ENCODE measurements around the gene TMEM52.
A peak's percentile ranks its signal among the peaks of the same experiment; 100 is the strongest.

The TMEM52 gene

DNA sequence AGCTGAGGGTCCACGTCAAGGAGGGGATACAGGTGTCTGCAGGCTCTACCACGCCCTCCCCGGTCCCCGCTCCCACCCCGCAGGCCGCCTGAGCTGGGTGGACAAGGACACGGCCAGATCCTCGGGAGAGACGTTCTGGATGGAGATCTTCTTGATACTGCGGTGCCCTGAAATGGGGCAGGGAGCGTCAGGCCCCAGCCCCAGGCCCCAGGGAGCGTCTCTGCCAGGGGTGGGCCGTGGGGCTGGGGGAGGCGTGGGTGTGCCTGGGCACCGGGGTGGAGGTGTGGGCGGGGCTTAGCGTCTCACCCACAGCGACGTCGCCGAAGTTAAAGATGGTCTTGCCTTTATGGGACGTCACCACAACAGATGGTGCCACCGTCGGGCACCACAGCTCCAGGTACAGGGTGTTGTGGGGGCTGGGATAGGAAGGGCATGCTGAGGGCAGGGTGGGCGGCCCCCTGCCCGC, 7.3 kb upstream of the TMEM52 start:
- no peak for DNase-seq

DNA sequence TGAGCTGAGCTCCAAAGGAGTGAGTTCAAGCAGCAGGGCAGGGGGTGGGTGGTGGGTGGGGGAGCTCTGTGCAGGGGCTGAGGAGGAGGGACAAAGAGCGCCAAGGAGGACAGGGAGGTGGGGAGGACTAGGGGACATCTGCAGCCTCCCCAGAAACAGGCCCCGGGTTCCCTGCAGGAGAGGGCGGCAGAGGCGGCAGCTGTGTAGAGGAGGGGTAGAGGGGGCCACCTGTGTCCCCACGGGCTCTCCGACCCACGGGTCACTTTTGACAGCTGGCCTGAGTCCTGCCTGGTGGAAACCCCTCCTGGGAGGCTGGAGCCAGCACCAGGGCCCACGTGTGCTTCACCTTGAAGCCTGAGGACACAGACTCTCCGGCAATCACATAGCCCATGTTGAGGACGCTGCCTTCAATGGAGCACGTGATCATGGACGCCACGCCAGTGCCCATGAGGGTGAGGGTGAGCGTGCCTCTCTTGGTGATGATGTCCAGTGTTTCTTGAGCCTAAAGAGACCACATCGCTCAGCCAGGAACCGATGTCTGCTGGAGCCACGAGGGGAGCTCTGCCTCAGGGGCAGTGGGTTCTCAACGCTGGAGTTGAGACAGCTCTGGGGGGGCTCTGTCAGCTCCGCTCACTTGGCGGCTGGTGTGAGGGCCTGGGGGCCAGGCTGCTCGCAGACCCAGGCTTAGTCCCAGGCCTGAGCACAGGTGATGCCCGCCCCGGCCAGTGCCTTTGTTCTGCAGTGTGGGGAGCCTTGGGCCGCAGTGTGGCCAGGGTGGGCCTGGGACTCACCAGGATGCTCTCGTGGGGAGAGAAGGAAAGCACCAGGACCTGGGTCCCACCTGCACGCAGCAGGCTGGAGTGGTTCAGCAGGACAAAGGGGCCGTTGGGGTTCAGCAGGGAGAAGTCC, 6.6 kb upstream of the TMEM52 start:
- no peak for DNase-seq

DNA sequence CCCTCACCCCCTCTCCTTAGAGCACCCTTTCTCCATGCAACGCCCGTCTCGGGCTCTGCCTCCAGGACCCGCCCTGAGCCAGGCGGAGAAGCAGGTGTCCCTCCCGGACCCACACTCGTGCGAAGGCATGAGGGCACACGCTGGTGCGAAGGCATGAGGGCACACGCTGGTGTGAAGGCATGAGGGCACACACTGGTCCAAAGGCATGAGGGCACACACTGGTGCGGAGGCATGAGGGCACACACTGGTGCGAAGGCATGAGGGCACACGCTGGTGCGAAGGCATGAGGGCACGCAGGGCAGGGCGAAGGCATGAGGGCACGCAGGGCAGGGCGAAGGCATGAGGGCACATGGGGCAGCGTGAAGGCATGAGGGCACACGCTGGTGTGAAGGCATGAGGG, 5.8 kb upstream of the TMEM52 start:
- DNase-seq = no peak

DNA sequence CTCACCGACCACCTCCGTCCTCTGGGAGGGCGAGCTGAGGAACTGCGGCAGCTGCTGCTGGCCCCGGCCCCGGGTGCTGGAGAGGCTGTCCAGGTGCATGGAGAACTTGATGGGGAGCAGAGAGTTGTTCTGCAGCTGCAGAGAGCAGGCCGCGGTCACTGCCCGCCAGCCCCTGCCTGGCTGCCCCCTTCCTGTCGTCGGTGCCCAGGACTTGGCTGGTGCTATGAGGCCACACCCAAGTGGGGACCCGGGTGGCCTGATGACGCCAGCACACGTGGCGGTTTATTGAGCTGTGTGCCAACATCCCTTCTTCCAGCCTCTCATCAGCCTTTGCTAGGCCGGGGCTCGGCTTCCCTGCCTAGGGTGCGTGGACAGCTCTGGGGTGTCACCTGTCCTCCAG, 5.3 kb upstream of the TMEM52 start:
- no peak for DNase-seq

DNA sequence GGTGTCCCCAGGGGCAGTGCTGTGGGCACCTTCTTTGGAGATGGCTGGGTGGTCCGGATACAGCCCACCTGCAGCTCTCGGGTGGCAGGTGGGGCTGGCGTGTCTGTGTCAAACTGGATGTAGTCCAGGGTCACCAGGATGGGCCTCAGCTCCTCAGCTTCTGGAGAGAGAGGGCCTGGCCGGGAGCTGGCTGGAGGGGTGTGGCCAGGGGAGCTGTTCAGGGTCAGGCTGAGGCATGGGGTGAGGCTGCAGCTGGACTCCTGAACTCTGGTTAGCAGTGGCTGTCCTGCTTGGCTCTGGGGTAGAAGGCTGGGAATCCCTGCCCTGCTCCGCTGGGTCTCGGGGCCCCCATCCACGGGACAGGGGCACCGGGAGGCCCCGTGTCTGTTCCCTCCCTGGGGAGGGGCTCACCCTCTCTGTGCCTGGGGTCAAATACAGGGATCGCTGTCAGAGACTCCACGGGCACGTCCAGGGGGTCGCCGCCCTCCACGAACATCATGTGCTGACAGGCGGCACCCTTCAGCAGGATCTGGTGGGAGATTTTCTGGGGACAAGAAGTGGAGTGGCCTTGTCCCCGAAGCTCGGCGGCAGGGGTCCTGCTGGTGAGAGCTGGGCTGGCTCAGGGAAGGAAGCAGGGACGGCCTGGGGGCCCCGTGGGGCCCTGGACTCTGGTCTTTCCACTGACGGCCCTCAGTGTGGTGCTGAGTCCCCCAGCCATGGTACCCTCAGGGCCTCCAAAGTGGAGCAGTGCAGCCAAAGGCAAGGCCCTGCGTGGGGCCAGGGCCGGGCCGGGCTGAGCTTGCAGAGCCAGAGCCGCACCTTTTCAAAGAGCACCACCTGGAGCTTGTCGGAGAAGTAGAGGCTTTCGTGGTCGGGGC, 4.1 kb upstream of the TMEM52 start:
- DNase-seq = no peak

DNA sequence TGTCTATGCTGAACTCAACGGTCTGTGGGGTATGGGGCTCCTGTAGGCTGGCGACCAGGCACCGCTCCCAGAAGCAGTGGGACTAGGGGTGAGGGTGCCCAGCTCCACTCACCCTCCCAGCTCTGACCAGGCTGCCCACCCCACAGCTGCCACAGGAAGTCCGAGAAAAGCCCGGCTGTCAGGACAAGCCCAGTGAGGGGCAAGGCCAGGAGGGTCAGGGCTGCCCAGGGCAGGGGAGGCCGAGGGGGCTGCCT, 3.5 kb upstream of the TMEM52 start:
- no peak for DNase-seq

DNA sequence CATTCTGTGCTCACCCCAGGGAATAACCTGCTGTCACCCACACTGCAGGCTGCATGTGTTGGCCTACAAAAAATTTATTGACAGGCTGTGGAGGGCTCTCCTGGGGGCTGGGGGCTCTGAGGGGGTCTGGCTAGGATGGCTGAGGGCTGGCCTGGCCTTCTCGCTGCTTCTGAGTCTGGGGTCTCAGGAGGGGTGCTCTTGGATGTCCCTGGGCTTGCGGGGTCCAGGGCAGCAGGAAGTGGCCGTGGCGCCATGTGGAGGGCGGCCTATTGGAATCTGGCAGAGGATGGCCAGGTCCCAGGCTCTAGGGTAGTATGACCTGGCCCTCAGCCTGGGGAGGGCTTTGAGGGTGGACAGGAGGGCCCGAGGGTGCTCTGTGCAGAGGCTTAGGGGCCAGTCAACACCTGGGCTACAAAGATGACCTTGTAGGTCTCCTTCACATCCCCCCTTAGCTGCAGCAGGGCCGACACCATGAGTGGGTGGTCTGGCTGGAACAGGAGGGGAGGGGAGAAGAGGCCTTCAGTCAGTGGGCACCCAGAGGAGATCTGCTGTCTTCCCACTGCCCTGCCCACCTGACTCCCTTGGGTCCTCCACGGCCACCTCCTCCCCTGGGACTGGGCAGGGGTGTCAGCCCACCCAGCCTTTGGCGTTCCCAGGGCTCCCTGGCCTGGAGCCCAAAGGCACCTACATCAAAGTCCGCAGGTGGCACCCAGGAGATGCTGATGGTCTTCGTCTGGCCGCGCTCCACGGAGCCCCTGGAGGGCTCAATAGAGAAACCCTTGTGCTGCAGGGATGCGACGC, 3.0 kb upstream of the TMEM52 start:
- no peak for DNase-seq

DNA sequence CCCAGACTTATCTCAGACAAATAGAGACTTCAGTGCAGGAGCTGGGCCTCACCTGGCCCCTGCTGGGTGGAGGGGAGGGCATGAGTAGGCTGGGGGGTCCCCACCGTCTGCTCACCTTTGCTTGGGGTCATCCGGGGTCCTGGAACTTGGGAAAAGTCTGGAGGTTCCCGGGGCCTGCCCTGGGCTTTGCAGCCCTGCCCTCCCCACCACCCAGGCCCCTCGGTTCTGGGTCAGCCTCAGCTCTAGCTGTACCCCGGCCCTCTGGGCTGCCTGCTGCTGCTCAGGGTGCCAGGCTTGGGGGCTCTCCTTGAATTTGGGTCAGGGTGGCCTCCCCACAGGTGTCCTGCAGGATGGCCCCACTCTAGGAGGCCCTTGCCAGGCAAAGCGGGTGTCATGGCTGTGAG, 2.4 kb upstream of the TMEM52 start:
- DNase-seq = no peak

DNA sequence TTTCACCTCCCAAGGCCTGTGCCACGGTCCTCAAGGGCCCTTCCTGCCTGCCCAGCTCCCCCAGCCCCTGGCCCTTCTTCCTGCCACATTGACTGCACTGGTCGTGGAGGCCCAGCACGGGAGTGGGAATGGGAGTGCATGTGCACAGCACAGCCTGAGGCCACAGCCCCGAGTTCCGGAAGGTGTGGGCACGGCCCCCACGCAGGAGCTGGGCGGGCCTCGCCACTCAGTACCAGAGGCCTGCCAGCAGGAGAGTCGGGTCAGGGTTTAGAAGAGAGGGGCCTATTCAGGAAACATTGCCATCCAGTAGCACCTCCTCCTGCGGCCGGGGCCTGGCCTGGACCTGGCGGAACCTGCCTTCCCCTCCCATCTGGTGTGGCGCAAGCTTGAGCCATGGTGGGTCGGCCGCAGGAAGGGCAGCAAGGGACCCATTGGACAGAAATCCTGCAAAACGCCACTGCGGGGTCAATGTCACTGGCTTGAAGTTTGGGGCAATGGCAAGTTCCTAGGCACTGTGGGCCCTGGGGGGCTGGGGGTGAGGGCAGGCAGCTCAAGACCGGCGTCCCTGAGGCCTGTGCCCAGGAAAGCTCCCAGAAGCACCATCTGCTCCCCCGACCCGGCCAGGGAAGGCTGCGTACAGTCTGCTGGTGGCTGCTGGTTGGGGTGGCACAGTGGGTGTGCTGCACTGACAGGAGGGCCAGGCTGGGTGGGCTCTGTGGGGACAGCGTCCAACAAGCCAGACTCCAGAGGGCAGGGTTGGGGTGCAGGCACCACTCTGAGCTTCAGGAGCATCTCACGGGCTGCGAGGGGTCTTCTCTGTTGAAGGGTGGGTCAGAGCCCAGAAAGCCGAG, 1.8 kb upstream of the TMEM52 start:
- DNase-seq = no peak

DNA sequence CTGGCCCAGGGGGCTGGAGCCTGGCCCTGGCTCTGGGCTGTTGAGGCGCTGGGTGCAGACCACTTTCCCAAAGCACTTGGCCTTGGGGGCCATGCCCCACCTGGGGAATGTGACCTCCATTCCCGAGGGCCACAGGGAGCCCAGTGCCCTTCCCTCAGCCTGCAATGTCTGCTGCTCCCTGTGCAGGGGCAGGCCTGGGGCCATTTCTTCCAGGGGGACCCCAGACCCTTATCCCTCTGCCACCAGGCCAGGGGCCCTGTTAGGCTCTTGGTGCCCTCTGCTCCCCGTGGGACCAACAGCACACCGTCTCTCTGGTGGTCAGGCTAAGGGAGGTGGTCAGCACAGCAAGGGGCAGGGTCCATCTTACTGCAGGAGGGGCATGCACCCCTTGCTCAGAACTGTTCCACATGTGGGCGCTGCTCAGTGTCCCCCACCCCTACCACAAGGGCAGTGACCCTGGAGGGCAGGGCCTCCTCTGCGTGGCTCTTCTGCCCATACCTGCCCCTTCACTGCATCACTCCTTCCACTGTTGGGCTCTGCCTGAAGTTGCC, 1.1 kb upstream of the TMEM52 start:
- no peak for DNase-seq

DNA sequence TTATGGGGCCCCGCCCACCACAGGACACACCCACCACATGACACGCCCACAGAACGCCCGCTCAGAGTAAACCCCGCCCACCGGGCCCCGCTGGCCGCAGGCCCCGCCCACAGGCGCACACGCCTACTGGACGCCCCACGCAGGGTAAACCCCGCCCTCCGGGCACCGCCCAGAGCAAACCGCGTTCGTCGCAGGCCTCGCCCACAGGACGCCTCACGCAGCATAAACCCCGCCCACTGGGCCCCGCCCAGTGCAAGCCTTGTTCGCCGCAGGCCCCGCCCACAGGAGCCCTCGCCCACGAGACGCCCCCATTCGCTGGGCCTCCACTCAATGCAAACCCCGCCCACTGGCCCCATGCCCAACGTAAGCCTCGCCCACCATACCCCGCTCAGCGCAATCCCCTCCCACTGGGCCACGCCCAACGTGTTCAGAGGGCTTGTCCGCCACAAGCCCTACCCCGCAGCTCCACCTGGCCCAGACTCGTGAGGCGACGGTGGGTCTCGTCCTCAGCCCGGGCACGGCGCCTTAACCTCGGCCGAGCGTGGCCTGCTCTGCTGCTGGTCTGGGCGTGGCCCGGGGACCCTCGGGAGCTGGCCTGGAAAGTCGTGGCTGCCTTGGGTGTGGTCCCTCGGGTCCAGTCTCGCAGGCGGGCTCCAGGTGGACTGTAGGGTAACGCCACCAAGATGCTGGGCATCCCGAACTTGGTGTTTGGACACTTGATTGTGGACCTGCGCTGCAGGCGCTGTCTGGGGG, 401 bp upstream of the TMEM52 start:
- DNase-seq = peak; percentile 100

DNA sequence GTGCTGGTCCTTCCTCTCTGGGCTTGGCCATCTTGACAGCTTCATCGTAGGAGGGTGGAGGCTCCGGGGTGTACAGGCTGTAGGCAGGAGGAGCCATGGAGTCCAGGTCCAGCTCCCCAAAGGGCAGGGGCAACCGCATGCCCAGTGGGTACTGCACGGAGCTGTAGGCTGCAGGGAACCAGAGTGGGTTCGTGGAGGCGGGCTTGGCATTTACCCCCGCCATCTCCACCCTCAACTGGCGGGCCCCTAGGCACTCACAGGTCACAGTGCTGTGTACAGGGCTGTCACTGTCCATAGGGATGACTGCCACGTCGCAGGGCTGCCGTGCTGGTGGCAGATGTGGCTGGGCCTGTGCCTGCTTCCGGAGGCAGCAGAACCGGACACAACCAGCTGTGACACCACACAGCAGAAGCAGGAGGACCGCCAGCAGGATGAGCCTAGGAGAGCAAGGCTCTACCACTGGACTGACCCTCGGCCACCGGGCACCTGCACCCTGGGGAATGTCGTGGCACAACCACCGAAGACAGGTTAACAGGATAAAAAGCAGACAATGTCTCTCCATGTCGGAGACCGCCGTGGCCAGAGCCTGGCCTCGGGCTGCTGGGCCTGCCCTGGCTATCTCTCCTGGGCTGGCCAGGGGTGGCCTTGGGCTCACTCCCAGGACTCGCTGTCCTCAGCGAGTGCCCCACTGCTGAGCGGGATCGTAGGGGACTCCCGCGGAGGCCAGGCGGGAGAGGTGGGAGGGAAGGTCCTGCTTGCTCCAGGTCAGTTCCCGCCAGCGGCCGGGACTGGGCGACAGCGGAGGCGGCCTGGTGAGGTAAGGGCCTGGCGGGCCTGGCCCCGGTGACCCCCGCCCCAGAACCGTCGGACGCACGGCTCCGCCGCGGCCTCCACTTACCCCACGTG, 831 bp downstream of the TMEM52 start:
- DNase-seq = no peak

DNA sequence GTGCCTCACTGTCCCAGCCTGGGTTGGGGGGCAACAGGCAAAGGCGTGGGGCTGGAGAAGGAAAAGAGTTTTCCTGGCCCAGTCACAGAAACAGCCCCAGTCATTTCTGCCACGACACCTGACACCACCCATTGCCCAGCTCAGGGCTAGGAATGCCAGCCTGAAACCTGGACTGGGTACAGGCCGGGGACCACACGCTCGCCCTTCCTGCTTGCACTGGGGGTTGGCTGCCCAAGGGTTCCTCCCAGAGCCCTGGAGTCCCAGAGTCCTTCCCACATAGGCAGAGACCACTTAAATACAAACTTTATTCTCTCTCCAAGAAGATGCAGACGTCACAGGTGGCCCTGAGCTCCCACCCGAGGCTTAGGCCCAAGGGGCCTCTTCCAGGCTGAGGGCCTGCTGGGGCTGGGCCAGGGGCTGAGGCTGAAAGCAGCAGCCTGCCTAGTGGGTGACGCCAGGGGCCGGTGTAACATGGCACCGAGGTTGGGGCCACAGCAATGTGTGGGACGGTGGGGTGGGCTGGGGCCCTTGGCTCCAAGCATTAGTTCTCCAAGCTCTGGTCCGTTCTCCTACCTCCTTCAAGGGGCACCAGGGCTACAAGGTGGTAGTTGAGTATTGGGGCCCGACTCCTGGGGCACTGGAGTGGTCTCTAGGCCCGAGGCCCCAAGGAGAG, 1.6 kb downstream of the TMEM52 start:
- DNase-seq = no peak

DNA sequence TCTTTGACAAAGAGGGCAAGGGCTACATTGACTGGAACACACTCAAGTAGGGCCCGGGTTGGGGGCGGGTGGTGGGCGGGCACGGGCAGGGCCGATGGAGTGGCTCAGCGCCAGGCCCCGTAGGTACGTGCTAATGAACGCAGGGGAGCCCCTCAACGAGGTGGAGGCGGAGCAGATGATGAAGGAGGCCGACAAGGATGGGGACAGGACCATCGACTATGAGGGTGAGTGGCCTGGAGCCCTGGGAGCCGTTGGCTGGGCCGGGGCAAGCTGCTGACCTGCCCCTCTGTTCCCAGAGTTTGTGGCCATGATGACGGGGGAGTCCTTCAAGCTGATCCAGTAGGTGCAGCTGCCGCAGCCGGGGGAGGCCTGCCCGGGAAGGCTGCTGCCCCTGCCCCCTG, 2.2 kb downstream of the TMEM52 start:
- no peak for DNase-seq

DNA sequence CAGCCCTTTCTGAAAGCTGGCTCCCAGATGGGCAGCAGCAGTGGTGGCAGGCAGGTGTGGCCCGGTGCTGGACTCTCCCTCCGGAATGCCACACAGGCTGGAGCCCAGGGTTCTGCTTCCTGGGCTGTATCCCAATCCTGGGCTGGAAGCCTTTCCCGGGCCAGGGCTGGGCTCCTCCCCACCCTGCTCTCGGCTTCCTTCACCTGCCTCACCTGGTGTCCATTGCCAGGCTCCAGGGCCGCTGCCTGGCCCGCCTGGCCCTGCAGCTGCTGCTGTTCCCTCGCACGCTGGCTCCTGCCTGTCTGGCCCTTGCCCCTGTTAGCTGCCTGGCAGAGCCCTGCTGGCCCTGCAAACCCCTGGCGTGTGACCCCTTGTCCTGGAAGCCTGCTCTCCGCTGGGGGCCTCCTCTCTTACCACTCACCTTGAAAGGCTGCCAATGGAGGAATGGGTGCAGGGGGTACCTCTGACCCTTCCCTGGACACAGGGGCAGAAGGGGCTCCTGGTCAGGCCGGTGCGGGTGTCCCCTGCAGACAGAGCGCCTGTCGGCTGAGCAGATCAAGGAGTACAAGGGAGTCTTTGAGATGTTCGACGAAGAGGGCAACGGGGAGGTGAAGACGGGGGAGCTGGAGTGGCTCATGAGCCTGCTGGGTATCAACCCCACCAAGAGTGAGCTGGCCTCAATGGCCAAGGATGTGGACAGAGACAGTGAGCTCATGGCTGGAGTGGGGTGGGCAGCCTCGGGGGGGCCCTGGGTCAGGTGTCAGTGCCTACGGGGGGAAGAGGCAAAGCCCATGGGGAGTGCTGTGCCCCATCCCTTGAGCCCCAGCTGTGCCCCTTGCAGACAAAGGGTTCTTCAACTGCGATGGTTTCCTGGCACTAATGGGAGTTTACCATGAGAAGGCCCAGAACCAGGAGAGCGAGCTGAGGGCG, 2.9 kb downstream of the TMEM52 start:
- DNase-seq = no peak

DNA sequence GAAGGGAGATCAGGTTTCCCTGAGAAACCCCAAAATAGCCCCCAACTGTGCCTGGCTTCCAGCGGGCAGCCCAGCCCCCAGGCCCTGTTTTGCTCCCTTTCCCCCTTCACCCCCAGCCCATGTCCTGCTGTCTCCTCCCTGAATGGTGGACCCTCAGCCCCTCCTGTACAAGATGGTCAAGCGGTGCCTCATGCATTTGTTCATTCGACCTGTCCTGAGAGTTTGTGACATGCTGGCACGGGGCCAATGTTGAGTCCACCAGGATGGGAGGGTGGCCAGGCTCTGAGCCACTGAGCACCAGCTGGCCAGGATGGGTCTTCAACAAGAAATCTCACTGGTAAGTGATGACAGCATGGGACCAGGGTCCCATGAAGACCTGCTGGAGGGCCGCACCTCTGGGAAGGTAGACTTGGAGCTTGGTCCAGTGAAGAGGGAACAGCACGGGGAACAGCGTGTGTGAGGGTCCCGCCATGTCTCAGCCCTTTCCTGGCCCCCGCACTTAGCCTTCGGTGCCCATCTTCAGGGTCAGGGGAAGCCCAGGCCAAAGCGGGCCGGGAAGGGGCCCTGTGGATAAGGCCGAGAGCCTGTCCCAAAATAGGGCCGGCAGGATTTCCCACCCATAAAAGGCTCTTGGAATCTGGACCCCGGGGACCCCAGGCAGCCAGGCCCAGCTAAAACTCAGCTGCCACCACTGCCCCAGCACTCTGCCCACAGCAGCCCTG, 3.9 kb downstream of the TMEM52 start, which contains the start of gene CALML6:
CALML6 (plus strand) TSS at position 290 of the 722 bp plus-strand sequence; CDS start at position 311, 21 bp downstream.
- no peak for DNase-seq

All from activated CD4-positive, alpha-beta T cell treated with anti-CD3 and anti-CD28 coated beads, Interleukin-2, Interleukin-6, amounts not matched to agents 100 ng/mL and 50 ng/mL, durations not matched to agents 16 hours and 8 hours (primary cell).